ELF-1 (cell line): Measurements from ENCODE around the gene FOXD4L3.
"Not testable (repeated sequence)": the region's sequence is repeated elsewhere in the genome, so short reads cannot be mapped to it uniquely, and the experiment has no call there.

Source experiments
- DNase-seq: peaks from one replicate; pipeline ENCODE4 v3.0.0-alpha.2; 2016; ENCODE audit warnings: low read depth, low spot score

The FOXD4L3 gene

GRCh38 chr9:68343992-68344391 is 41.3 kb downstream of the FOXD4L3 start:
- not testable (repeated sequence) for DNase-seq

- not testable (repeated sequence) for DNase-seq
Observed at GRCh38 chr9:68351689-68352088, 49.0 kb downstream of the FOXD4L3 start.
